GM13977 (cell line): ENCODE measurements around the gene UBE2U.

Source experiments
- DNase-seq: peaks from one replicate; pipeline ENCODE4 v3.0.0; 2012; ENCODE audit warnings: low spot score
- in situ Hi-C: fragments of 300-500 bp; cut with MboI; formaldehyde crosslinking; loops from one replicate; pipeline ENCODE4 v1.12.0; 2022; ENCODE audit warnings: low sequenced_read_pairs, low pct_unique_long_range_greater_than_20kb, mixed read lengths, inconsistent platforms; ENCODE audit not compliant: unreplicated experiment
- TF ChIP-seq, protein P1 (sequence below): IDR thresholded peaks from 2 replicates; pipeline ENCODE4 v1.5.1; 2012; ENCODE audit warnings: mild to moderate bottlenecking, control low read depth; ENCODE audit not compliant: insufficient read depth; ENCODE audit errors: extremely low read depth, missing control alignments

The UBE2U gene

DNA sequence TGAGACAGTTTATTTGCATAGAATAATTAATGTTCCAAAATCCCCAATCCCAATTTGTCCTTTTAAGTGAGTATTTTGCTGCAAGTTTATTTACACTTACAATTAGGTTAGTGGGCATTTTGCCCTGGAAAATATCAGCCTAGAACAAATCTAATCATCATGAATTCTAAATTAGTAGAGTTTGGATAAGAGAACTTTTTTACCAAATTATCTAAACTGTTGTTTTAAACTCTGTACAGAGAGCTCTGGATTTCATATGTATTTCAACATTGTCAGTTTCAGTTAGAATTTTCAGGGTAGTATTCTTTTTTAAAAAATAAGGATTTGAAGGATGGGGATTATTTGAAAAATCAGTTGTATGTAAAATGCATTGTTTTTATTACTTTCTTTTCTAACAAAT lies 27.8 kb upstream of the UBE2U start:
- DNase-seq: no peak
- TF ChIP-seq, protein P1, sequence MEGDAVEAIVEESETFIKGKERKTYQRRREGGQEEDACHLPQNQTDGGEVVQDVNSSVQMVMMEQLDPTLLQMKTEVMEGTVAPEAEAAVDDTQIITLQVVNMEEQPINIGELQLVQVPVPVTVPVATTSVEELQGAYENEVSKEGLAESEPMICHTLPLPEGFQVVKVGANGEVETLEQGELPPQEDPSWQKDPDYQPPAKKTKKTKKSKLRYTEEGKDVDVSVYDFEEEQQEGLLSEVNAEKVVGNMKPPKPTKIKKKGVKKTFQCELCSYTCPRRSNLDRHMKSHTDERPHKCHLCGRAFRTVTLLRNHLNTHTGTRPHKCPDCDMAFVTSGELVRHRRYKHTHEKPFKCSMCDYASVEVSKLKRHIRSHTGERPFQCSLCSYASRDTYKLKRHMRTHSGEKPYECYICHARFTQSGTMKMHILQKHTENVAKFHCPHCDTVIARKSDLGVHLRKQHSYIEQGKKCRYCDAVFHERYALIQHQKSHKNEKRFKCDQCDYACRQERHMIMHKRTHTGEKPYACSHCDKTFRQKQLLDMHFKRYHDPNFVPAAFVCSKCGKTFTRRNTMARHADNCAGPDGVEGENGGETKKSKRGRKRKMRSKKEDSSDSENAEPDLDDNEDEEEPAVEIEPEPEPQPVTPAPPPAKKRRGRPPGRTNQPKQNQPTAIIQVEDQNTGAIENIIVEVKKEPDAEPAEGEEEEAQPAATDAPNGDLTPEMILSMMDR: no peak
- in situ Hi-C loops: no loop called here

DNA sequence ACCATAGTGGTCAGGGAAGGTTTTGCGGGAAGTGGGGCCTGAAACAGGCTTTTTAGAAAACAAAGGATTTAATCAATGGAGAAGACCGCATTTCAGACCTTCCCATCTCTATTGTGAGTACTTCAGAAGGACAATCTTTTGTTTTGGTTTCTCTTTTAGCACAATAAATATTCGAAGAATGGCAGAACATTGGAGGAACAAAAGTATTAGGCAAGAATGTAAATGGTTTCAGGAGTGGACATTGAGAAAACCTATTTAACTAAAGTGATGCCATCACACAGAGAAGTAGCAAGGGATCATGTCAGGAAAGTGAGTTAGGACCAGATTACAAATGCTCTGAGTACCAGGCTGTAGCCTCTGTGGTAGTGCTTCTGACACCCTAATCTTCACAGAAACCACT lies 26.8 kb upstream of the UBE2U start:
- TF ChIP-seq, protein P1: no peak
- DNase-seq: no peak
- in situ Hi-C loops: no loop called here

DNA sequence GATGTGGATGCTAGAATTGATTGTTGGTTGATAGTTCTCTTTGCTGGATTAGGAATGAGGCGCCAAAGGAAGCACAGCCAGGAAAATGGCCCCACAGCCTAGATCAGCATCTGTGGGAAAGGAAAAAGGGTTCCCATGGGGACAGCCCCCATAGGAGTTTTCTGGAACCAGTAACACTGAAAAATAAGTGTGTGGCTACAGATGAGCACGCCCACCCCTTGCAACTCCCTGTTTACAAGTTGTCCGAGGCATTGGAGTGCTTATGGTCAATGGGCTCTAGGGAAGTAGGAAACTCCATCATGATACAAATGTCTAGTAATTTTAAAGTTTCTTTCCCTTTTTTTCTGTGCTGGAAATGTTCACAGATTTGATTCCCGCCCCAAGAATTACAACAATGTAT lies 23.8 kb upstream of the UBE2U start:
- TF ChIP-seq, protein P1: no peak
- DNase-seq: no peak
- in situ Hi-C loops: no loop called here

DNA sequence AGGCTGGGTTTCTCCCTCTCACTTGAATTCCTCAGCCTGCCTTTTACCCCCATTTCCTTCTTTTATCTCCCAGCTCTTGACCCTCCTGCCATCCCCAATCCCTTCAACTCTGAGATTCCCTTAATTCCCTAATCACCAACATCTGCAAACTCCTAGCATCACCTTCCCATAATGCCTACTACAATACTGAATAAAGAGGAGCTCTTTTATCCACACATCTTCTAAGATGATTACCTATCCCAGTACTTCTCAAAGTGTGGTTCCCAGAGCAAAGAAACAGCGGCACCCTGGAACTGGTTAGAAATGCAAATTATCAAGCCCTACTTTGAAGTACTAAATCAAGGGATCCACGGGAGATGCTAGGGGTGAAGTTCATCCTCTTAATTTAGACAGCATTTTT lies 21.2 kb upstream of the UBE2U start:
- DNase-seq: no peak
- TF ChIP-seq, protein P1: no peak
- in situ Hi-C loops: no loop called here

DNA sequence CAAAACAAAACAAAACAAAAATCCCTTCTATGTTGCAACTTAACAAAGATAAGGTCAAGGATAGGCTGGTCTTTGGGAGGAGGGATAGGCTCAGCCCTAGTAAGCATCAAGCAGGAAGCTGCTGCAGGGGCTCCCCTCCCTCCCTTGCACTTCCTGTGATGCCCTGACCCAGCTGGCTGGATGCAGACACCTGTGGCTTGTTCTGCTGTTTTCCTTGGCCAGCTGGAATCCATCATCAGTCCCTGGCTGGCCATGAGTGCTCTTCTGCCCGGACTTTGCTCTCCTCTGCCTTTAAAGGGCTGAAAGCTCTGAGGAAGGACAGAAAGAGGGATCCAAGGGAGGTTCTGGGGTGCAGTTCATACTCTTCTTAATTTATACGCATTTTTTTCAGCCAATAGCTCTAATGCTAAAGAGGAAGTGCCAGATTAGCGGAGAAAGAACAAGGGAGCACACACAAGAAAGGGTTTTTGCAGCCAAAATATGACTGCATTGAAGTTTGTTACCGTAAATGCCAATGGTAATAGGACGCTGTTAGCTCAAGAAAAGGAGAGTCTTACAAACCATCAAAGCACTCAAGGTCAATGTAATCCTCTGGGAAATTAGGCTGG lies 19.9 kb upstream of the UBE2U start:
- in situ Hi-C loops: no loop called here
- TF ChIP-seq, protein P1: no peak
- no peak for DNase-seq

DNA sequence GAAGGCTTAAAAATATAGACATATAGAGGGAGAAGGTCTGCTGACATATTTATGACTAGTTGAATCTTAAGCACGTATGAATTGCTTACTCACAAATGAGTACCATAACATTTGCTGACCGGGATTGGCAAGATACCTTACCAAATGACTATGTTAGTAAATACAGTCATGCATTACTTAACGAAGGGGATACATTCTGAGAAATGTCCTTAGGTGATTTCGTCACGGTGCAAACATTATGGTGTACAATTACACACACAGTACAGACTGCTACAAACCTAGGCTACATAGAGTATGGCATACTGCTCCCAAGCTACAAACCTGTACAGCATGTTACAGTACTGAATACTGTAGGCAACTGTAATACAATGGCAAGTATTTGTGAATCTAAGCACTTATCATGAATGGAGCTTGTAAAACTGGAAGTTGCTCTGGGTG lies 19.4 kb upstream of the UBE2U start:
- TF ChIP-seq, protein P1: no peak
- DNase-seq: no peak
- in situ Hi-C loops: no loop called here
